DOHH2 (cell line): ENCODE results near the gene UMODL1.

ENCODE experiments used
- H3F3A ChIP-seq: fragments of 200-600 bp; sonication (generic), shearing (Covaris generic); 2 replicates; pipeline ENCODE4 v1.6.0; 2016; ENCODE audit warnings: antibody characterized with exemption, mild to moderate bottlenecking; ENCODE audit not compliant: control insufficient read depth, insufficient read depth
- H3K27ac ChIP-seq: fragments of 200-600 bp; sonication (generic); 2 replicates; pipeline ENCODE4 v1.5.1; 2014; ENCODE audit warnings: low read depth, mild to moderate bottlenecking, low read length, moderate library complexity
- H3K27me3 ChIP-seq: fragments of 200-600 bp; sonication (generic); 2 replicates; pipeline ENCODE4 v1.6.1; 2014; ENCODE audit warnings: mild to moderate bottlenecking, low read length, mixed read lengths; ENCODE audit not compliant: control insufficient read depth
- H3K36me3 ChIP-seq: fragments of 200-600 bp; sonication (generic); 2 replicates; pipeline ENCODE4 v1.6.1; 2014; ENCODE audit warnings: mild to moderate bottlenecking, low read length, moderate library complexity, mixed read lengths; ENCODE audit not compliant: control insufficient read depth
- H3K4me1 ChIP-seq: fragments of 200-600 bp; sonication (generic); 2 replicates; pipeline ENCODE4 v1.6.1; 2014; ENCODE audit warnings: mild to moderate bottlenecking, low read length, mixed read lengths; ENCODE audit not compliant: control insufficient read depth
- H3K4me2 ChIP-seq: fragments of 200-600 bp; sonication (generic); 2 replicates; pipeline ENCODE4 v1.6.0; 2014; ENCODE audit warnings: mild to moderate bottlenecking, low read length, moderate library complexity
- H3K4me3 ChIP-seq: fragments of 200-600 bp; sonication (generic); 2 replicates; pipeline ENCODE4 v1.5.1; 2014; ENCODE audit warnings: mild to moderate bottlenecking, low read length, mixed read lengths
- H3K79me2 ChIP-seq: fragments of 200-600 bp; sonication (generic); 2 replicates; pipeline ENCODE4 v1.6.1; 2014; ENCODE audit warnings: mild to moderate bottlenecking, low read length, mixed read lengths; ENCODE audit not compliant: control insufficient read depth
- H3K9me2 ChIP-seq: fragments of 200-600 bp; sonication (generic); replicated peaks from 2 replicates; pipeline ENCODE4 v1.6.1; 2014; ENCODE audit warnings: mild to moderate bottlenecking, low read length, mixed read lengths; ENCODE audit not compliant: control insufficient read depth
- H3K9me3 ChIP-seq: fragments of 200-600 bp; sonication (generic); 2 replicates; pipeline ENCODE4 v1.6.1; 2014; ENCODE audit warnings: antibody characterized with exemption, low read length, mixed read lengths; ENCODE audit not compliant: control insufficient read depth, insufficient read depth
- H4K20me1 ChIP-seq: fragments of 200-600 bp; sonication (generic); 2 replicates; pipeline ENCODE4 v1.6.0; 2014; ENCODE audit warnings: low read depth, mild to moderate bottlenecking, antibody characterized with exemption, low read length, moderate library complexity; ENCODE audit not compliant: control insufficient read depth, insufficient read depth
- CTCF ChIP-seq: fragments of 200-600 bp; sonication (generic); IDR thresholded peaks from one replicate; pipeline ENCODE4 v1.5.1; 2014; ENCODE audit warnings: antibody characterized with exemption, mild to moderate bottlenecking, low read depth, low read length; ENCODE audit not compliant: poor library complexity, severe bottlenecking
- EZH2phosphoT487 ChIP-seq: fragments of 200-600 bp; sonication (generic); IDR thresholded peaks from 2 replicates; pipeline ENCODE4 v1.6.1; 2017; ENCODE audit warnings: borderline replicate concordance, mild to moderate bottlenecking, antibody characterized with exemption, low read length, moderate library complexity, mixed read lengths

UMODL1 gene

GRCh38 chr21:42032968-42033367 lies 38.1 kb upstream of the UMODL1 start:
- Histone ChIP-seq H3K4me2 (no peak overlapping the region), H3K27me3 (no peaks in the 10 kb centered on the region), H3F3A (no peaks in the 10 kb centered on the region), H3K36me3 (no peaks in the 10 kb centered on the region), H3K27ac (no peak overlapping the region), H4K20me1 (no peaks in the 10 kb centered on the region), H3K9me3 (no peaks in the 10 kb centered on the region), H3K9me2 (no peaks in the 10 kb centered on the region), H3K4me3 (no peak overlapping the region), H3K79me2 (no peaks in the 10 kb centered on the region), H3K4me1 (peaks cover 11% of the 10 kb centered on the region)
- TF ChIP-seq EZH2phosphoT487 (no peak), CTCF (no peak)

- no peak overlapping the region for H3K4me3 ChIP-seq
- no peak overlapping the region for H3K27ac ChIP-seq
- no peaks in the 10 kb centered on the region for H3K36me3 ChIP-seq
- no peaks in the 10 kb centered on the region for H3K9me3 ChIP-seq
- H4K20me1 ChIP-seq = no peaks in the 10 kb centered on the region
- H3K79me2 ChIP-seq = no peaks in the 10 kb centered on the region
- peaks cover 11% of the 10 kb centered on the region for H3K4me1 ChIP-seq
- no peaks in the 10 kb centered on the region for H3K27me3 ChIP-seq
- H3K9me2 ChIP-seq = no peaks in the 10 kb centered on the region
- H3F3A ChIP-seq = no peaks in the 10 kb centered on the region
- no peak for TF ChIP-seq EZH2phosphoT487
- TF ChIP-seq CTCF = no peak
- H3K4me2 ChIP-seq = no peak overlapping the region
Measured at GRCh38 chr21:42036313-42036712, 34.8 kb upstream of the UMODL1 start.

- Histone ChIP-seq H3K27ac (no peak overlapping the region), H3K9me3 (no peaks in the 10 kb centered on the region), H3K4me3 (no peak overlapping the region), H3K9me2 (no peaks in the 10 kb centered on the region), H3K4me2 (no peak overlapping the region), H3K4me1 (peaks cover 7% of the 10 kb centered on the region; the same call in 1 of the 2 replicates), H4K20me1 (no peaks in the 10 kb centered on the region), H3K27me3 (no peaks in the 10 kb centered on the region), H3F3A (no peaks in the 10 kb centered on the region), H3K79me2 (no peaks in the 10 kb centered on the region), H3K36me3 (no peaks in the 10 kb centered on the region)
- TF ChIP-seq EZH2phosphoT487 = no peak
- no peak for TF ChIP-seq CTCF
Measured at GRCh38 chr21:42037516-42037915, 33.6 kb upstream of the UMODL1 start.

GRCh38 chr21:42037943-42038342 lies 33.2 kb upstream of the UMODL1 start:
- Histone ChIP-seq H3K4me3 (no peak overlapping the region), H3K9me2 (no peaks in the 10 kb centered on the region), H3K9me3 (no peaks in the 10 kb centered on the region), H4K20me1 (no peaks in the 10 kb centered on the region), H3K36me3 (no peaks in the 10 kb centered on the region), H3K27me3 (no peaks in the 10 kb centered on the region), H3F3A (no peaks in the 10 kb centered on the region), H3K4me2 (no peak overlapping the region), H3K4me1 (peaks cover 7% of the 10 kb centered on the region; the same call in 1 of the 2 replicates), H3K79me2 (no peaks in the 10 kb centered on the region), H3K27ac (no peak overlapping the region)
- TF ChIP-seq EZH2phosphoT487 (no peak), CTCF (no peak)
